GM19395 (cell line): ENCODE results near the gene GNPTAB.
A peak's percentile ranks its signal among the peaks of the same experiment; 100 is the strongest.
"Not testable (repeated sequence)": the region's sequence is repeated elsewhere in the genome, so short reads cannot be mapped to it uniquely, and the experiment has no call there.

Source experiments
- ATAC-seq: cut with Tn5 transposase; IDR thresholded peaks from one replicate; pipeline ENCODE4 v1.9.1; 2021; ENCODE audit warnings: mild to moderate bottlenecking, moderate library complexity; ENCODE audit not compliant: unreplicated experiment

Gene GNPTAB

DNA sequence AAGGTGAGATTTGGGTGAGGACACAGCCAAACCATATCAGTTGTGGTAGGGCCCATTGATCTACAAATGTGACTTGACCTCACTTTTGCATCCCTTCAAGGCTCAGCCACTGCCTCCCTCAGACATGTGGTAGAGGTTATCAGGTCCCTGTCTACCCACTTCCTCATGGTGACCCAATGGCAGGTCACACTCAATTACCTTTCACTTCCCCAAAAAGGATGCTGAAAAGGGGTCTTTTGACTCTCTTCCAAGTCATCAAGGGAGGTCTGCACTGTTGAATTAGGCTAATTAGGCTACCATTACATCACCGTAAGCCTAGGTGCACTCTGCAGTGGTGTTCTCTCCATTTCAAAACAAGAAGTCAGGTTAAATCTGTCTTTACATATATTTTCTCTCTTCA is 24.0 kb upstream of the GNPTAB start:
- peak; percentile 51 for ATAC-seq

DNA sequence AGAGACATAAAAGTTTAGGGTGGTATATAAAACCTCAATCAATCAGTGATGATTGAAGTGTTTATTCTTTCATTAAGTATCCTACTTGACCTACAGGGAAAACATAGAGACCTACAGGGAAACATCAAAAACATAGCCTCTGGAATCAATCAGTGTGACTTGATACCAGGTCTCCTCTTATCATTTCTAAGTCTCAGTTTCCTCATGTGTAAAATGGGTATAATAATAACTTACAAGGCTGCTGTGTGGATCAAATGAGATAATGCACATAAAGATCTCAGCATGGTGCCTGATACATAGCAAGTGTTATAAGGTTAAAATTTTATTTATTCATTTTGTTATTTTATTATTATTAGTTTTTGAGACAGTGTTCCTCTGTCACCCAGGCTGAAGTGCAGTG is 22.2 kb upstream of the GNPTAB start:
- ATAC-seq: no peak

DNA sequence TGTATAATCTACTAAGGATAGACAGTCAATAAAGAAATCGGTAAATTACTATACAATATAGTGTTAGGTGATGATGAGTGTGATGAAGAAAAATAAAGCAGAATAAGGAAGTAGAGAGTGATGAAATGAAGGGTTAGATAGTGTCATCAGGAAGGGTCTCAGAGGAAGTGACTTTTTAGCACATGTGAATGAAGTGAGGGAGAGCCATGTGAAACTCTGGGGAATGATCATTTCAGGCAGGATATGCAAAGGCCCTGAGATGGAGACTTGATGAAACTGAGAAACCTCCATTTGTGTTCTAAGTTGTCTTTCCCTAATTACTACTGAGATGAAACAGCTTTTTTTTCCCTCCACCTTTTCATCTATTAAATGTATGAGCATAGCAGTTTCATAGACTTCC is 19.4 kb upstream of the GNPTAB start:
- ATAC-seq: peak; percentile 40

DNA sequence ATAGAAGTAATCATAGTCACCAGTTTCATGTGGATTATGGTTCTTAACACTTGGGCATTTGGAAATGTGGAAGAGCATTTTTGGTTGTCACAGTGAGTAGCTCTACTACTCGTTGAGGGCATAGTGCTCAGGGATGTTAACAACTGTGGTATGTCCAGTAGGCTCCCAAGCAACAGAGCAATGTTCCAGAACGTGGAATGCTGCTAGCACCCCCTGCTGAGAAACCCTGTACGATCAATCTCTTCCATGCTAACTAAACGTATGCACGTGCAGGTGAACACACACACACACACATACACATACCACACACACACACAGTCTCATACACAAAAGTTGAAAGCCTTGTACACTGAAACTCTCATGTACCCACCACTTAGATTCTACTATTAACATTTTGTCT is 16.6 kb upstream of the GNPTAB start:
- ATAC-seq: no peak

DNA sequence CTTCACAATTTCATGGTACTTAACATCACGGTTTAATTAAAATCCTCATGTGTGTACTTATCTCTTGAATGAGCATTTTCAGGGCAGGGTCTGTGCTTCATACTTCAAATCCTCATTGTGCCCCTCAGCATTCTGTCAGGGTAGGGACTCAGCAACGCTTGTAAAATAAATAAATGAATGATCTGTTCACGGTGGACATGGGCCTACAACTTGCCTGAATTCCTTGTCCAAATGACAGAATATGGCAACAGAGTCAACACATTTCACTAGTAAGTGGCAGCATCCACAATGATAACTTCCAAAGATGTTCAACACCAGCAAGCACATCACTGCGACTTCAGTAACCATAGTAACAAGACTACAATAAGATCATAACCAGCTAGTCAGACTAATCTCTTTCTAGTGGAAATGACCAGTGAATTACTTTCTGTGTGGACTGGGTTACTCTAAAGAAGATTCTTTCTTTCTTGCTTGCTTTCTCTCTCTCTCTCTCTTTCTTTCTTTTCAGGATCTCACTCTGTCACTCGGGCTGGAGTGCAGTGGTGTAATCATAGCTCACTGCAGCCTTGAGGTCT is 14.5 kb upstream of the GNPTAB start:
- no peak for ATAC-seq

DNA sequence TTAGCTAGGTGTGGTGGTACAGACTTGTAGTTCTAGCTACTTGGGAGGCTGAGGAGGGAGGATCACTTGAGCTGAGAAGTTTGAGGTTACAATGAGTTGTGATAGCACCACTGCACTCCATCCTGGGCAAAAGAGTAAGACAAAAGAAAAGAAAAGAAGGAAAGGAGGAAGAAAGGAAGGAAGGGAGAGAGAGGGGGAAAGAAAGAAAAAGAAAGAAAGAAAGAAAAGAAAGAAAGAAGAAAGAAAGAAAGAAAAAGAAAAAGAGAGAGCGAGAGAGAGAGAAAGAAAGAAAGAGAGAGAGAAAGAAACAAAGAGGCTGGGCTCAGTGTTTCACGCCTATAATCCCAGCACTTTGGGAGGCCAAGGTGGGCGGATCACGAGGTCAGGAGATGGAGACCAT is 10.3 kb upstream of the GNPTAB start:
- ATAC-seq: no peak

DNA sequence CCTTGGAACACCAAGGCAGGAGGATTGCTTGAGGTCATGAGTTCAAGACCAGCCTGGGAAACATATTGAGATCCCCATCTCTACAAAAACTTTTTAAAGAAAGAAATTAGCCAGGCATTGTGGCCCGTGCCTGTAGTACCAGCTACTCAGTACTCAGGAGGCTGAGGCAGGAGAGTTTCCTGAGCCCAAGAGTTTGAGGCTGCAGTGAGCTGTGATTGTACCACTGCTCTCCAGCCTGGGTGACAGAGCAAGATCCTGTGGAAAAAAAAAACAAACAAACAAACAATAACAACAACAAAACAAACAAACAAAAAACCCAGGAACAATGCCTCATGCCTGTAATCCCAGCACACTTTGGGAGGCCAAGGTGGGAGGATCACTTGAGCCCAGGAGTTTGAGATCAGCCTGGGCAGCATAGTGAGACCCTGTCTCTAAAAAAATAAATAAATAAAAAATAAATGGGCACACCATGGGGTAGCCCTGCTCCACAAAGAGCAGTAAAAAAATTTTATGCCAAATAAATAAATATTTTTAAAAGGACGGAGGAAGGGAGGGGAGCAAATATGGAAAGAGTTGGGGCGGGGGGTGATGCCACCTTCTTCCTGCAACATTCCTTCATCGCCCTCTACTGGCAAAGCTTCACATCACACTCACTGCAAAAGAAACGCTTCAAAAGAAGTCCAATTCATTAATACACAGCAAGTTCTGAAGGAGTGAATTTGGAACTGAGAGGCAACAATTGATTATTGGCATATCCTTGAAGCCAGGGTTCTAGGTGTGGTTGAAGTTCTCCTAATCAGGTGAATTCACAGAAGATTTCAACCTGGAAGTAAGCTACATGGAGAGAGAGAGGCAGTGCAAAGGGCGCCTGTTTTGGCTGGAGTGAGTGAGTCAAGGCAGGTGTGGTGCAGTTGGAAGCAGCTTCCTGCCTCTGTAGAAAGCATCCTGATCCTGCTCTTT is 8.8 kb upstream of the GNPTAB start:
- ATAC-seq: peak; percentile 71

DNA sequence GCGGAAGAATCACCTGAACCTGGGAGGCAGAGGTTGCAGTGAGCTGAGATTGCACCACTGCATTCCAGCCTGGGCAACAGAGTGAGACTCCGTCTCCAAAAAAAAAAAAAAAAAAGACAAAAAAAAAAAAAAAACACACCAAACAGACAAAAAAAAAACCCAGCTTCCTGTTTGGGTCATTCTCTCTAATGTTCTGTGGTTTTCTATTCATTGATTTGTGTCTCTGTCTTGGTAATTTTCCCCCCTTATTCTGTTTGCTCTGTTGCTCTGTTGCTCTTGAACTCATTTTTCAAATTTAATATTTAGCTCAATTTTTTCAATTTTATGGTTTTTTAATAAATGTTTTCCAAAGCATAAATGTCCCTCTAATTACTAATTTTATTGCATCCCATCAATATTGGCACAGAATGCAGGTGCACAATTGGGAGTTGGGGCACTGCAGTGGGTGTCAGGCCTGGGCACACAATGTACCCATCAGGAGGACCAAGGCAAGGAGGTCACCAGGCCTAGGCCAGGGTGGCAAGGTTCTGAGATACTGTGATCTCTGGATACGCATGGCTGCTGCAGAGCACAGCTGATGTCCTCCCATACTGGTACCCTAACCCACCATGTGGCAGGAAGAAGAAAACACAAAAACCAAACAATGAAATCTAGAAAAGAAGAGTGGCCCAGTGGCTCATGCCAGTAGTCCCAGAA is 8.0 kb upstream of the GNPTAB start:
- peak; percentile 58 for ATAC-seq

DNA sequence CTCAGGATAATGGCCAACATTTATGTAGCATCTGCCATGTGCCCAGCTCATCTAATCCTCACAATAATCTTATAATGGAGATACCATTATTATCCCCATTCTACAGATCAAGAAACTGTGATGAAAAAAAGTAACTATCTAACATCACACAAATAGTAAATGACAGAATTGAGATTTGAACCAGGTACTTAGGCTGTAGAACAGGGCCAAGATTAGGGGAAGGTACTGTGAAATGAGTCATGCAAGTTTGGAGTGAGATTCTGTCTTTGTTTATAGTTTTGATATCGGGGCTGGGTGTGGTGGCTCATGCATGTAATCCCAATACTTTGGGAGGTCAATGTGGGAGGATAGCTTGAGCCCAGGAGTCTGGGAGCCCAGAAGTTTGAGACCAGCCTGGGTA is 1.3 kb upstream of the GNPTAB start:
- ATAC-seq: no peak

DNA sequence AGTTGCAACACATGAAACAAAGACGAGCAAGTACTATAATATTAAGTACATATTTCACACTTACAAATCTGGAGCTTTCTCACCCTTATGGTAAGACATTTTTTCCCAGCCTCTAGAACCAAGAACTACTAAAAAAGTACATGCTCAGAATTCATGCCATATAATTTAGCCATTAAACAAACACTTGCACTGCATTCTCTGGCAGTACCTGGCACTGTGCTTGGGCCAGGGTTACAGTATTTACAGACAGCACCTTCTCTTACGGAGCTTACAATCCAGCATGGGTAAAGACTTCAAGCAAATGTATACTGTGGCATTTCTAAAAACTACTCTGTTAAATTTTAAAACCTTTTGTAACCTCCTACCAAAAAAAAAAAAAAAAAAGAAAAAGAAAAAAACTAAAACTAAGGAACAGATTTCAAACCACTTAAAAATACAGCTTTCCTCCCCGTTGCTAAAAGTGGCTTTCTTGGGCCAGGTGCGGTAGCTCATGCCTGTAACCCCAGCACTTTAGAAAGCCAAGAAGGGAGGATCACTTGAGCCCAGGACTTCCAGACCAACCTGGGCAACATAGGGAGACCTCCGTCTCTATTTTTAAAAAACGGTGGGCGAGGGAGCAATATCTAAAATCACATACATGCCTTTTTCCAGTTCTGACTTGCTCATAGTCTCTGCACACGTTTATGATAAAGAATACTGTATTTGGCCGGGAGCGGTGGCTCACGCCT is 956 bp downstream of the GNPTAB start:
- peak; percentile 17 for ATAC-seq

DNA sequence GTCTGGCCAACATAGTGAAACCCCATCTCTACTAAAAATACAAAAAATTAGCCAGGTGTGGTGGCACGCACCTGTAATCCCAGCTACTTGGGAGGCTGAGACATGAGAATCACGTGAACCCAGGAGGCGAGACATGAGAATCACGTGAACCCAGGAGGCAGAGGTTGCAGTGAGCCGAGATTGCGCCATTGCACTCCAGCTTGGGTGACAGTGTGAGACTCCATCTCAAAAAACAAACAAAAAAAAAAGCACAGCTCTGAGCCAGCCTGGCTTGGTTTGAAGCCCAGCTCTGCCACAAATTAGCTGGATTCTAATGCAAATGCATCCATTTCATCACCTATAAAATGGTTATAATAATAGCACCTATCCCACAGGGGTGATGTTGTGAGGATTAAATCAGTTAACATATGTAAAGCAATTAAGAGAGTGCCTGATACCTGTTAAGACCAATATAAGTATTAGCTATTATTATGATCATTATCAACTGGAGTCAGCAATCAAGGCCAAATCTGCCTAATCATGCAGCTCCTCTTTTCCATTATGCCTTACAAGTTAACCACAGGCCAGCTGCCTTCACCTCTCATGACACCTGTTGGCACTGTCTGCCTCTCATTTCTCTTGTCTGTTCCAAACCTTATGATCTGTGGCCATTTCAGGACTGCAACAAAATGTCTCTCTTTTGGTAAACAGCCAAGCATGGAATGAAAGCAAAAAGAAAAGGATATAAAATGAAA is 2.1 kb downstream of the GNPTAB start:
- no peak for ATAC-seq

DNA sequence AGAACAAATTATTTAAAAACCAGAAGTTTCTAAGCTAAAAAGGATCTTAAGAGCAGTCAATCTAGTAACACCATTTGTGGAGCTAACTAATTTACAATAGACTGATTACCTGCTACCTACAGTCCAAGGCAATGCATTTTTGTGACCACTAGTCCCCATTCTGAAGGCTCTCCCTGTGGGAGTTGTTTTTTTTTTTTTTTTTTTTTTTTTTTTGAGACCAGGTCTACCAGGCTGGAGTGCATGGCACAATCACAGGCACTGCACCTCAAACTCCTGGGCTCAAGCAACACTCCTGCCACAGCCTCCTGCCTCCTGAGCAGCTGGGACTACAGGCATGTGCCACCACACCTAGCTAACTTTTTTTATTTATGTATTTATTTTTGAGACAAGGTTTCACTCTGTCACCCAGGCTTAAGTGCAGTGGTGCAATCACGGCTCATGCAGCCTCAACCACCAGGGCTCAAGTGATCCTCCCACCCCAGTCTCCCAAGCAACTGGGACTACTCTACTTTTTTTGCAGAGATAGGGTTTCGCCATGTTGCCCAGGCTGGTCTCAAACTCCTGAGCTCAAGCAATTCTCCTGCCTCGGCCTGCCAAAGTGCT is 3.9 kb downstream of the GNPTAB start:
- no peak for ATAC-seq

DNA sequence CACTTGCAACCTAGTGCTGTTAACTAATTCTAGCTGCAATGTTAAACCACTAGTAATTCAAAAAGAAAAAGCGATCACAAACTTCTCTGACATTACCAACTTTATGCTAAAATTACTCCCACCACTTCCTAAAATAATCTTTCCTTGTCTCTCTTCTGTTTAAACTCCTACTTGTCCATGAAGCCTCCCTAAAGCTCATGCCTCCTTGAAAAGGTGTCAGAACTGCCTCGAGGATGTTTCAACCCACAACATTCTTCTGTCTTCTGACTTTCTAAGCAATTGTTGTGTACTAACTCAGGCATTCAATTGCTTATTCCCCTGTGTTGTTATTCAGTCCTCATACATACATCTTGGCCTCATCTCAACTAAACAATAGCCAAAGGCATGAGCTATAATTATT is 5.9 kb downstream of the GNPTAB start:
- ATAC-seq: no peak

DNA sequence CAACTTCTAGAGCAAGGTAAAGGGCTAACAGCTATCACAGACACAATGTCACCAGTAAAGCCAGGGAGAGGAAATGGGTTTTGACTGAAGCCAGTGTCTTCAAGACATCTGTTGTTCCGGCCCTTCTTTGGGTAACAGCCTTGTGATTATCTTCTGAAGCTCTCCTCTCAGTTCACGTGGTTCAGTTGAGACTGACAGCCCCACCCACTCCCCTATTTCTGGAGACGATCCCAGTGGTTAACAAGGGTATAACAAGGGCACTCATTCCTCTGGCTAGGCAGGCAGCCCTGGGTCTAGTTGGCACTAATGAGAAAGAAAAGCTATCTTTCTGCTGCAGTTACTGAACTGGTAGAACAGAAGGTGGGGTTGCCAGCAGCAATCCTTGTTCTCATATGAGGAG is 6.9 kb downstream of the GNPTAB start:
- peak; percentile 81 for ATAC-seq

DNA sequence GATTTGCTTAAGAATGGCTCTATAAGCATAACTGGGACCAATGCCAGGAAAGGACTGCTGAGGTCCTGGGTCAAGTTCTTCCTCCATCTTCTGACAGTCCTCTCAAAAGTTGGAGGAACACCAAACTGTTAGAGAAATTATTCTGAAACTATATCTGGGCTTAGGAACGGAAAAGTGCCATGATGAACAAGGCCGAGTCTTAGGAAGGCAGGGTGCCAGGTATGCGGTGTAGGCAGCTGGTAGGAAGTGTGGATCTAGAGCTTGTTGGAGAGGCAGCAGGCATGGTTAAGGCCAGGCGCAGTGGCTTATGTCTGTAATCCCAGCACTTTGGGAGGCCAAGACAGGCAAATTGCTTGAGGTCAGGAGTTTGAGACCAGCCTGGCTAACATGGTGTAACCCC is 7.7 kb downstream of the GNPTAB start:
- no peak for ATAC-seq

DNA sequence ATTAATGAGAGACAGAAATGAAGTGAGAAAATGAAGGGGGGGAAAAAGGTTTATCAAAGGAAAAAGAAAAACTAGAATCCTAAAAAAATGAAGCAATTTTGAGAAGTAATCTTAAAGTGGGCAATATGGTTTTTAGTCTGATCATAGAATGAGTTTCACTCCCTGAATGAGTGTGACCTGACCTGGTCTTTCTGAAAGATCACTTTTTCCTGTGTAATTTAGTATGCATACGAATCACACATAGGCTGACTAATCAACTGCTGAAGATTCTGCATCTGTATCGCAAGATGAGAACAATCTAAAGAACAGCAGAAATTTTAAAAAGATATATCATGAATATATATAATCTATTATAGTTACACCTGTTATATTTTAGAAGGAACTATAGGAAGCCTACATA is 11.3 kb downstream of the GNPTAB start:
- ATAC-seq: peak; percentile 77

DNA sequence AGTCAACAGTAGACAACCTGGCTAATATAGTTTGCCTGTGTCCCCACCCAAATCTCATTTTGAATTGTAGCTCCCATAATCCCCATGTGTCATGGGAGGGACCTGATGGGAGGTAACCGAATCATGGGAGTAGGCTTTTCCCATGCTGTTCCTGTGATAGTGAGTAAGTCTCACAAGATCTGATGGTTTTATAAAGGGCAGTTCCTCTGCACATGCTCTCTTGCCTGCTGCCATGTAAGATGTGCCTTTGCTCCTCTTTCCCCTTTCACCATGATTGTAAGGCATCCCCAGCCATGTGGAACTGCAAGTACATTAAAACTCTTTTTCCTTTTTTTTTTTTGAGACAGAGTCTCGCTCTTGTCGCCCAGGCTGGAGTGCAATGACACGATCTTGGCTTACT is 12.1 kb downstream of the GNPTAB start:
- not testable (repeated sequence) for ATAC-seq

DNA sequence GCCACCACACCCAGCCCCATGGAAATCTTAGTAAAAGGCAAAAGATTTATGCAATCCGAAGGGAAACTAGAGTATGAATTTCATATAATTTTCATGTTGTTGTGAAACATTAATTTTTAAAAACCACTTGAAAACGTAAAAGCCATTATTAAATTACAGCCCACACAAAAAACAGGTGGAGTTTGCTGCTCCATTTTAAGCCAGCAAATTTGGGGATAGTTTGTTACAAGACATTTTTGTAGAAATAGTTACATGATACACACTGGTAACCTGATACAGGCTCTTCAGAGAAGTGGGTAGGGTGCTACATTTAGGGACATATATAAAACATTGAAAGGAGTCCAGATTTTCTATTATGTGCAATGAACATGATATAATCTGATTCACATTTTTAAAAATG is 17.6 kb downstream of the GNPTAB start:
- ATAC-seq: no peak

DNA sequence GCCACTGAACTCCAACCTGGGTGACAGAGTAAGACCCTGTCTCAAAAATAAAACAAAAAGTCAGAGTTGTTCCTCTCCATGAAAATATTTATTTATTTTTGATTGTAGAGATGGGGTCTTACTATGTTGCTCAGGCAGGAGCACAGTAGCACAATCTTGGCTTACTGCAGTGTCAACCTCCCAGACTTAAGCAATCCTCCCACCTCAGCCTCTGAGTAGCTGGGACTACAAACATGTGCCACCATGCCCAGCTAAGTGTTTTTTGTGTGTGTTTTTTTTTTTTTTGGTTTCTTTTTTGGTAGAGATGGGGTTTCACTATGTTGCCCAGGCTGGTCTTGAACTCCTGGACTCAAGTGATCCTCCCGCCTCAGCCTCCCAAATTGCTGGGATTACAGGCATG is 18.0 kb downstream of the GNPTAB start:
- not testable (repeated sequence) for ATAC-seq

DNA sequence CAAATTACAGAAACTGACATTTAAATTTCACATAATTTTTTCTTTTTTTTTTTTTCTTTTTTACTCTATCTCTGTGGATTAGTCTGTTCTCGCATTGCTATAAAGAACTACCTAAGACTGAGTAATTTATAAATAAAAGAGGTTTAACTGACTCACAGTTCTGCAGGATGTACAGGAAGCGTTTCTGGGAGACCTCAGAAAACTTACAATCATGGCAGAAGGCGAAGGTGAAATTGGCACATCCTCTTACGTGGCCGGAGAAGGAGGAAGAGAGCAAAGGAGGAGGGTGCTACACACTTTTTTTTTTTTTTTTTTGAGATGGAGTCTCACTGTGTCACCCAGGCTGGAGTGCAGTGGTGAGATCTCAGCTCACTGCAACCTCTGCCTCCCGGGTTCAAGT is 19.4 kb downstream of the GNPTAB start:
- ATAC-seq: not testable (repeated sequence)
